HepG2 (cell line): Measurements from ENCODE around the gene LGALS8. TPM values are rescaled to one million over a fixed set of nuclear protein-coding genes. Genes with fewer than 3 reads are reported as not detected.

Experiments
- AKAP8 ChIP-seq: sonication (generic); formaldehyde crosslinking; IDR thresholded peaks from 2 replicates; pipeline ENCODE4 v1.5.1; 2020; ENCODE audit warnings: mild to moderate bottlenecking, missing genetic modification reagents
- CENPT ChIP-seq: sonication (generic); formaldehyde crosslinking; IDR thresholded peaks from 2 replicates; pipeline ENCODE4 v1.8.0; 2022; ENCODE audit warnings: low read depth, mild to moderate bottlenecking, moderate library complexity, missing genetic modification reagents
- HNRNPH1 ChIP-seq: fragments of 200-400 bp; formaldehyde crosslinking; optimal IDR thresholded peaks from 2 replicates; pipeline ENCODE3; 2017; ENCODE audit warnings: mild to moderate bottlenecking, low read depth, low read length
- NFIB ChIP-seq: sonication (generic); formaldehyde crosslinking; IDR thresholded peaks from 2 replicates; pipeline ENCODE4 v1.9.0; 2021; ENCODE audit warnings: missing genetic modification reagents, mild to moderate bottlenecking, borderline replicate concordance
- NR2C2 ChIP-seq: sonication (generic); formaldehyde crosslinking; IDR thresholded peaks from 2 replicates; pipeline ENCODE4 v1.4.0; 2020; ENCODE audit warnings: missing genetic modification reagents, mild to moderate bottlenecking, moderate library complexity, borderline replicate concordance
- POLR2G ChIP-seq: fragments of 200-400 bp; formaldehyde crosslinking; IDR thresholded peaks from 2 replicates; pipeline ENCODE4 v1.6.1; 2018; ENCODE audit warnings: mild to moderate bottlenecking, low read depth, low read length, moderate library complexity
- SATB2 ChIP-seq: sonication (generic); formaldehyde crosslinking; IDR thresholded peaks from 2 replicates; pipeline ENCODE4 v1.5.0; 2020; ENCODE audit warnings: missing genetic modification reagents
- SPEN ChIP-seq: sonication (generic); formaldehyde crosslinking; IDR thresholded peaks from 2 replicates; pipeline ENCODE4 v1.5.1; 2020; ENCODE audit warnings: low read depth, mild to moderate bottlenecking, missing genetic modification reagents
- SRY ChIP-seq: sonication (generic); formaldehyde crosslinking; IDR thresholded peaks from 2 replicates; pipeline ENCODE4 v1.8.0; 2022; ENCODE audit warnings: mild to moderate bottlenecking, missing genetic modification reagents
- TARDBP ChIP-seq: sonication (generic); formaldehyde crosslinking; IDR thresholded peaks from 2 replicates; pipeline ENCODE4 v1.8.0; 2022; ENCODE audit warnings: mild to moderate bottlenecking, missing genetic modification reagents
- ZNF530 ChIP-seq: sonication (generic); formaldehyde crosslinking; IDR thresholded peaks from 2 replicates; pipeline ENCODE4 v1.5.0; 2020; ENCODE audit warnings: low read depth, mild to moderate bottlenecking, missing genetic modification reagents
- ZNF792 ChIP-seq: IDR thresholded peaks from 2 replicates; pipeline ENCODE4 v1.6.1; 2016
- polyA plus RNA-seq, 8 experiments: library from polyadenylated mRNA; depleted of rRNA in 3 of 8; stranded (reverse) in 7 of 8; unstranded in 1 of 8; fragments of >200 nt; fragmentation: Illumina TruSeq in 4 of 8; extraction: Trizol in 4 of 8; gene quantifications; 2 replicates each; pipeline versions ENCODE4 v1.2.1 to v1.2.3, GENCODE V29; 2011 to 2016; ENCODE audit warnings: low read depth in 4 of 8, missing spikeins in 1 of 8, mixed read lengths in 1 of 8; ENCODE audit not compliant: insufficient read depth in 1 of 8
- total RNA-seq, 5 experiments: library from RNA; depleted of rRNA; stranded (reverse); fragments of >200 nt; fragmentation: Illumina TruSeq; extraction: Trizol; gene quantifications; 2 replicates each; pipeline ENCODE4 v1.2.3, GENCODE V29; 2016; ENCODE audit warnings: low read depth in 1 of 5
- TF ChIP-seq, protein P1 (sequence below): sonication (generic); formaldehyde crosslinking; IDR thresholded peaks from 2 replicates; pipeline ENCODE4 v1.4.0; 2020; ENCODE audit warnings: missing genetic modification reagents, borderline replicate concordance
- TF ChIP-seq, protein P2 (sequence below): sonication (generic); formaldehyde crosslinking; IDR thresholded peaks from 2 replicates; pipeline ENCODE4 v1.8.0; 2022; ENCODE audit warnings: mild to moderate bottlenecking, missing genetic modification reagents, moderate library complexity
- TF ChIP-seq, protein P3 (sequence below): IDR thresholded peaks from 2 replicates; pipeline ENCODE4 v1.6.1; 2016; ENCODE audit warnings: low read depth, control low read depth
- TF ChIP-seq, protein P4 (sequence below): IDR thresholded peaks from 2 replicates; pipeline ENCODE4 v1.6.1; 2012; ENCODE audit warnings: inconsistent platforms
- TF ChIP-seq, protein P5 (sequence below): sonication (generic); formaldehyde crosslinking; IDR thresholded peaks from 2 replicates; pipeline ENCODE4 v1.5.0; 2020; ENCODE audit warnings: mild to moderate bottlenecking, missing genetic modification reagents, borderline replicate concordance
- TF ChIP-seq, protein P6 (sequence below): sonication (generic); formaldehyde crosslinking; IDR thresholded peaks from 2 replicates; pipeline ENCODE4 v1.8.1; 2022; ENCODE audit warnings: low read depth, mild to moderate bottlenecking, missing genetic modification reagents

Gene LGALS8
- total and polyA plus RNA-seq, 2 of the 13 experiments (the other 11 are each of a cell fraction or from before 2014, with no cell fraction given), result 29.3 to 185 TPM

DNA sequence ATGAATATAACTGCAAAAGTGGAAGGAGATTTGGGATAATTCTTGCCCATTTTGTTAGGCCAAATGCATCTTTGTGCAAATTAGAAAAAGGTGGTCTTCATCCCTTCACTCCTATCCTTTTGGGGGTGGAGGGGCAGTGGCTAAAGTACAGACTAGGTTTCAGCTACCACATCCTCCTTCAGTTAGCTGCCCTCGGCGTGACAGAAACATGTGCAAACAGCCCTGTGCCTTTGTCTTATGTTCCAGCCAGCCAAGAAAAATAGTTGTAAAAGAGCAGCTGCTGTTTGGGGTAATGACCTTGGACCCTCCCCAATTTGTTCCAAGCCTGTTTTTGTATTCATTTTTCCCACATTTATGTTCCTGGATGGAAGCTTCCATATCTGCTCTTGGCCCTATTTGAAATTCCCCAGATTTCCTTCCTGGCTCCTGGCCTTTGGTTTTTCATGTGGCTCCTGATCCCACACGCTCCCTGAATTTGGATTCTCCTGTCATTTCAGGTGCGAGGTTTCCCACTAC is 8.3 kb upstream of the LGALS8 start (continued):
- TF ChIP-seq, protein P1, sequence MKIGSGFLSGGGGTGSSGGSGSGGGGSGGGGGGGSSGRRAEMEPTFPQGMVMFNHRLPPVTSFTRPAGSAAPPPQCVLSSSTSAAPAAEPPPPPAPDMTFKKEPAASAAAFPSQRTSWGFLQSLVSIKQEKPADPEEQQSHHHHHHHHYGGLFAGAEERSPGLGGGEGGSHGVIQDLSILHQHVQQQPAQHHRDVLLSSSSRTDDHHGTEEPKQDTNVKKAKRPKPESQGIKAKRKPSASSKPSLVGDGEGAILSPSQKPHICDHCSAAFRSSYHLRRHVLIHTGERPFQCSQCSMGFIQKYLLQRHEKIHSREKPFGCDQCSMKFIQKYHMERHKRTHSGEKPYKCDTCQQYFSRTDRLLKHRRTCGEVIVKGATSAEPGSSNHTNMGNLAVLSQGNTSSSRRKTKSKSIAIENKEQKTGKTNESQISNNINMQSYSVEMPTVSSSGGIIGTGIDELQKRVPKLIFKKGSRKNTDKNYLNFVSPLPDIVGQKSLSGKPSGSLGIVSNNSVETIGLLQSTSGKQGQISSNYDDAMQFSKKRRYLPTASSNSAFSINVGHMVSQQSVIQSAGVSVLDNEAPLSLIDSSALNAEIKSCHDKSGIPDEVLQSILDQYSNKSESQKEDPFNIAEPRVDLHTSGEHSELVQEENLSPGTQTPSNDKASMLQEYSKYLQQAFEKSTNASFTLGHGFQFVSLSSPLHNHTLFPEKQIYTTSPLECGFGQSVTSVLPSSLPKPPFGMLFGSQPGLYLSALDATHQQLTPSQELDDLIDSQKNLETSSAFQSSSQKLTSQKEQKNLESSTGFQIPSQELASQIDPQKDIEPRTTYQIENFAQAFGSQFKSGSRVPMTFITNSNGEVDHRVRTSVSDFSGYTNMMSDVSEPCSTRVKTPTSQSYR, result no peak
- TF ChIP-seq, protein P2, sequence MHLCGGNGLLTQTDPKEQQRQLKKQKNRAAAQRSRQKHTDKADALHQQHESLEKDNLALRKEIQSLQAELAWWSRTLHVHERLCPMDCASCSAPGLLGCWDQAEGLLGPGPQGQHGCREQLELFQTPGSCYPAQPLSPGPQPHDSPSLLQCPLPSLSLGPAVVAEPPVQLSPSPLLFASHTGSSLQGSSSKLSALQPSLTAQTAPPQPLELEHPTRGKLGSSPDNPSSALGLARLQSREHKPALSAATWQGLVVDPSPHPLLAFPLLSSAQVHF (CRISPR knock-in tag), result no peak
- no peak for TF ChIP-seq CENPT (CRISPR knock-in tag)
- no peak for TF ChIP-seq POLR2G
- TF ChIP-seq, protein P3, sequence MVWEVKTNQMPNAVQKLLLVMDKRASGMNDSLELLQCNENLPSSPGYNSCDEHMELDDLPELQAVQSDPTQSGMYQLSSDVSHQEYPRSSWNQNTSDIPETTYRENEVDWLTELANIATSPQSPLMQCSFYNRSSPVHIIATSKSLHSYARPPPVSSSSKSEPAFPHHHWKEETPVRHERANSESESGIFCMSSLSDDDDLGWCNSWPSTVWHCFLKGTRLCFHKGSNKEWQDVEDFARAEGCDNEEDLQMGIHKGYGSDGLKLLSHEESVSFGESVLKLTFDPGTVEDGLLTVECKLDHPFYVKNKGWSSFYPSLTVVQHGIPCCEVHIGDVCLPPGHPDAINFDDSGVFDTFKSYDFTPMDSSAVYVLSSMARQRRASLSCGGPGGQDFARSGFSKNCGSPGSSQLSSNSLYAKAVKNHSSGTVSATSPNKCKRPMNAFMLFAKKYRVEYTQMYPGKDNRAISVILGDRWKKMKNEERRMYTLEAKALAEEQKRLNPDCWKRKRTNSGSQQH (CRISPR knock-in tag), result no peak
- no peak for TF ChIP-seq ZNF792 (CRISPR knock-in tag)
- no peak for TF ChIP-seq NFIB
- TF ChIP-seq, protein P4, sequence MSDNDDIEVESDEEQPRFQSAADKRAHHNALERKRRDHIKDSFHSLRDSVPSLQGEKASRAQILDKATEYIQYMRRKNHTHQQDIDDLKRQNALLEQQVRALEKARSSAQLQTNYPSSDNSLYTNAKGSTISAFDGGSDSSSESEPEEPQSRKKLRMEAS, result peak; percentile 75
- no peak; the same call in 1 of the 2 replicates for TF ChIP-seq NR2C2 (CRISPR knock-in tag)
- TF ChIP-seq ZNF530 (CRISPR knock-in tag), result no peak
- TF ChIP-seq, protein P5, sequence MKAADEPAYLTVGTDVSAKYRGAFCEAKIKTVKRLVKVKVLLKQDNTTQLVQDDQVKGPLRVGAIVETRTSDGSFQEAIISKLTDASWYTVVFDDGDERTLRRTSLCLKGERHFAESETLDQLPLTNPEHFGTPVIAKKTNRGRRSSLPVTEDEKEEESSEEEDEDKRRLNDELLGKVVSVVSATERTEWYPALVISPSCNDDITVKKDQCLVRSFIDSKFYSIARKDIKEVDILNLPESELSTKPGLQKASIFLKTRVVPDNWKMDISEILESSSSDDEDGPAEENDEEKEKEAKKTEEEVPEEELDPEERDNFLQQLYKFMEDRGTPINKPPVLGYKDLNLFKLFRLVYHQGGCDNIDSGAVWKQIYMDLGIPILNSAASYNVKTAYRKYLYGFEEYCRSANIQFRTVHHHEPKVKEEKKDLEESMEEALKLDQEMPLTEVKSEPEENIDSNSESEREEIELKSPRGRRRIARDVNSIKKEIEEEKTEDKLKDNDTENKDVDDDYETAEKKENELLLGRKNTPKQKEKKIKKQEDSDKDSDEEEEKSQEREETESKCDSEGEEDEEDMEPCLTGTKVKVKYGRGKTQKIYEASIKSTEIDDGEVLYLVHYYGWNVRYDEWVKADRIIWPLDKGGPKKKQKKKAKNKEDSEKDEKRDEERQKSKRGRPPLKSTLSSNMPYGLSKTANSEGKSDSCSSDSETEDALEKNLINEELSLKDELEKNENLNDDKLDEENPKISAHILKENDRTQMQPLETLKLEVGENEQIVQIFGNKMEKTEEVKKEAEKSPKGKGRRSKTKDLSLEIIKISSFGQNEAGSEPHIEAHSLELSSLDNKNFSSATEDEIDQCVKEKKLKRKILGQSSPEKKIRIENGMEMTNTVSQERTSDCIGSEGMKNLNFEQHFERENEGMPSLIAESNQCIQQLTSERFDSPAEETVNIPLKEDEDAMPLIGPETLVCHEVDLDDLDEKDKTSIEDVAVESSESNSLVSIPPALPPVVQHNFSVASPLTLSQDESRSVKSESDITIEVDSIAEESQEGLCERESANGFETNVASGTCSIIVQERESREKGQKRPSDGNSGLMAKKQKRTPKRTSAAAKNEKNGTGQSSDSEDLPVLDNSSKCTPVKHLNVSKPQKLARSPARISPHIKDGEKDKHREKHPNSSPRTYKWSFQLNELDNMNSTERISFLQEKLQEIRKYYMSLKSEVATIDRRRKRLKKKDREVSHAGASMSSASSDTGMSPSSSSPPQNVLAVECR, result peak; percentile 36; the same call in 1 of the 2 replicates
- TF ChIP-seq TARDBP (CRISPR knock-in tag), result 0 out of 2 replicates have a peak, but pooled peaks have one; percentile 12
- no peak for TF ChIP-seq HNRNPH1
- TF ChIP-seq, protein P6, sequence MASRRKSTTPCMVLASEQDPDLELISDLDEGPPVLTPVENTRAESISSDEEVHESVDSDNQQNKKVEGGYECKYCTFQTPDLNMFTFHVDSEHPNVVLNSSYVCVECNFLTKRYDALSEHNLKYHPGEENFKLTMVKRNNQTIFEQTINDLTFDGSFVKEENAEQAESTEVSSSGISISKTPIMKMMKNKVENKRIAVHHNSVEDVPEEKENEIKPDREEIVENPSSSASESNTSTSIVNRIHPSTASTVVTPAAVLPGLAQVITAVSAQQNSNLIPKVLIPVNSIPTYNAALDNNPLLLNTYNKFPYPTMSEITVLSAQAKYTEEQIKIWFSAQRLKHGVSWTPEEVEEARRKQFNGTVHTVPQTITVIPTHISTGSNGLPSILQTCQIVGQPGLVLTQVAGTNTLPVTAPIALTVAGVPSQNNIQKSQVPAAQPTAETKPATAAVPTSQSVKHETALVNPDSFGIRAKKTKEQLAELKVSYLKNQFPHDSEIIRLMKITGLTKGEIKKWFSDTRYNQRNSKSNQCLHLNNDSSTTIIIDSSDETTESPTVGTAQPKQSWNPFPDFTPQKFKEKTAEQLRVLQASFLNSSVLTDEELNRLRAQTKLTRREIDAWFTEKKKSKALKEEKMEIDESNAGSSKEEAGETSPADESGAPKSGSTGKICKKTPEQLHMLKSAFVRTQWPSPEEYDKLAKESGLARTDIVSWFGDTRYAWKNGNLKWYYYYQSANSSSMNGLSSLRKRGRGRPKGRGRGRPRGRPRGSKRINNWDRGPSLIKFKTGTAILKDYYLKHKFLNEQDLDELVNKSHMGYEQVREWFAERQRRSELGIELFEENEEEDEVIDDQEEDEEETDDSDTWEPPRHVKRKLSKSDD (CRISPR knock-in tag), result no peak
- TF ChIP-seq SRY (CRISPR knock-in tag), result no peak
- peak; percentile 27; the same call in 1 of the 2 replicates for TF ChIP-seq SPEN (CRISPR knock-in tag)
- TF ChIP-seq AKAP8 (CRISPR knock-in tag), result no peak
- no peak for TF ChIP-seq SATB2 (CRISPR knock-in tag)
